Progenitor cell of endocrine pancreas (in vitro differentiated cells): Measurements from ENCODE around the gene PGR. TPM values are rescaled to one million over a fixed set of nuclear protein-coding genes. Genes with fewer than 3 reads are reported as not detected.

Source experiments
- DNase-seq: peaks from one replicate; pipeline ENCODE4 v3.0.0; 2021; ENCODE audit warnings: low spot score; ENCODE audit not compliant: unreplicated experiment
- H3K27ac Mint-ChIP-seq: 2 replicates; pipeline ENCODE4 v1.8.0; 2021; ENCODE audit warnings: mild to moderate bottlenecking, moderate library complexity, mixed read lengths
- H3K27me3 Mint-ChIP-seq: 2 replicates; pipeline ENCODE4 v1.8.0; 2021; ENCODE audit warnings: mixed read lengths
- H3K36me3 Mint-ChIP-seq: 2 replicates; pipeline ENCODE4 v1.8.0; 2022; ENCODE audit warnings: mixed read lengths; ENCODE audit not compliant: insufficient read depth
- H3K4me1 Mint-ChIP-seq: 2 replicates; pipeline ENCODE4 v1.8.0; 2021; ENCODE audit warnings: low read depth, mixed read lengths
- H3K4me3 Mint-ChIP-seq: 2 replicates; pipeline ENCODE4 v1.8.0; 2021; ENCODE audit warnings: low read depth, mild to moderate bottlenecking, moderate library complexity, mixed read lengths
- H3K9me3 Mint-ChIP-seq: 2 replicates; pipeline ENCODE4 v1.8.0; 2021; ENCODE audit warnings: low read depth, mixed read lengths
- total RNA-seq: library from RNA; stranded (reverse); gene quantifications from 2 replicates; pipeline ENCODE4 v1.2.1, GENCODE V29; 2021
- TF ChIP-seq, protein P1 (sequence below): fragments of 200-600 bp; sonication (generic); IDR thresholded peaks from one replicate; pipeline ENCODE4 v1.5.0; 2021; ENCODE audit warnings: antibody characterized with exemption, mild to moderate bottlenecking; ENCODE audit not compliant: unreplicated experiment

Gene PGR
- total RNA-seq, 1 donor from 2014 or later = not detected

DNA sequence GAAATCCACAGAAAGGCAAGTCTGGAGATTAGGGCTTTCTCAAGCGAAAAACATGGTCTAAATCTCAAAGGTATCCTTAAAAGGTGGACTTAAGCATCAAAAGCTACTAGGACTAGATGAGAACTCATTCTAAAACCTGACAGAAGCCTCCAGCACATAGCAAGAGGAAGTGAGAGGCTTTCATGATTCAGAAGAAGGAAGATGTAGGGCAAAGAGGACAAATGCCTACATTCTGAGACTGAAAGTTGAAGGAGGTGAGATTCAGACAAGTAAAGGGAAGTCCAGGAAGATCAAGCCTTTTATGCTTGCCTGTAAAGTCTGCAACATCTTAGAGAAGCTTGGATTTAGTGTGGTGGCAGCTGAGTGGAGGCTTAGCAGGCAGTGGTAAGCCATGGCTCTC, 98.9 kb downstream of the PGR start:
- DNase-seq = no peak
- Mint-ChIP-seq H3K4me3 (no peak overlapping the region), H3K4me1 (peaks cover 4% of the 10 kb centered on the region), H3K27me3 (no peaks in the 10 kb centered on the region), H3K27ac (no peak overlapping the region), H3K36me3 (no peaks in the 10 kb centered on the region), H3K9me3 (no peaks in the 10 kb centered on the region)
- TF ChIP-seq, protein P1, sequence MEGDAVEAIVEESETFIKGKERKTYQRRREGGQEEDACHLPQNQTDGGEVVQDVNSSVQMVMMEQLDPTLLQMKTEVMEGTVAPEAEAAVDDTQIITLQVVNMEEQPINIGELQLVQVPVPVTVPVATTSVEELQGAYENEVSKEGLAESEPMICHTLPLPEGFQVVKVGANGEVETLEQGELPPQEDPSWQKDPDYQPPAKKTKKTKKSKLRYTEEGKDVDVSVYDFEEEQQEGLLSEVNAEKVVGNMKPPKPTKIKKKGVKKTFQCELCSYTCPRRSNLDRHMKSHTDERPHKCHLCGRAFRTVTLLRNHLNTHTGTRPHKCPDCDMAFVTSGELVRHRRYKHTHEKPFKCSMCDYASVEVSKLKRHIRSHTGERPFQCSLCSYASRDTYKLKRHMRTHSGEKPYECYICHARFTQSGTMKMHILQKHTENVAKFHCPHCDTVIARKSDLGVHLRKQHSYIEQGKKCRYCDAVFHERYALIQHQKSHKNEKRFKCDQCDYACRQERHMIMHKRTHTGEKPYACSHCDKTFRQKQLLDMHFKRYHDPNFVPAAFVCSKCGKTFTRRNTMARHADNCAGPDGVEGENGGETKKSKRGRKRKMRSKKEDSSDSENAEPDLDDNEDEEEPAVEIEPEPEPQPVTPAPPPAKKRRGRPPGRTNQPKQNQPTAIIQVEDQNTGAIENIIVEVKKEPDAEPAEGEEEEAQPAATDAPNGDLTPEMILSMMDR = no peak

- Mint-ChIP-seq H3K9me3 (no peaks in the 10 kb centered on the region), H3K4me3 (no peak overlapping the region), H3K27me3 (no peaks in the 10 kb centered on the region), H3K27ac (no peak overlapping the region), H3K4me1 (peaks cover 4% of the 10 kb centered on the region), H3K36me3 (no peaks in the 10 kb centered on the region)
- no peak for DNase-seq
- TF ChIP-seq, protein P1 = no peak
Observed at GRCh38 chr11:101030015-101030414, 99.6 kb downstream of the PGR start.

DNA sequence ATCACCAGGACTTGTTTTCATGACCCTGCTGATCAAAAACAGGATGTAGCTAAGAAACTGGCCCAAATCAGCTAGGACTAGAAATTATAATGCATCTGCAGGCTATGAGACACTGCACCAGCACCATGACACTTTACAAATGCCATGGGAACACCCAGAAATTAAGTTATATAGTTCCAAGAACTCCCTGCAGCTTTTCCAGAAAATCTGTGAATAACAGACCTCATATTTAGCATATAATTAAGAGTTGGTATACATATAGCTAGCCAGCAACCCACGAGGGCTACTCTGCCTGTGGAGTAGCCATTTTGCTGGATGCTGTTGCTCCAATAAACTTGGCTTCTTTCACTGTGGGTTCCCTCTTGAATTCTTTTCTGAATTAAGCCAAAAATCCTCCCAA, 101.0 kb downstream of the PGR start:
- Mint-ChIP-seq H3K4me1 (no peaks in the 10 kb centered on the region), H3K27ac (no peak overlapping the region), H3K27me3 (no peaks in the 10 kb centered on the region), H3K36me3 (no peaks in the 10 kb centered on the region), H3K4me3 (no peak overlapping the region), H3K9me3 (no peaks in the 10 kb centered on the region)
- no peak for DNase-seq
- TF ChIP-seq, protein P1 = no peak

DNA sequence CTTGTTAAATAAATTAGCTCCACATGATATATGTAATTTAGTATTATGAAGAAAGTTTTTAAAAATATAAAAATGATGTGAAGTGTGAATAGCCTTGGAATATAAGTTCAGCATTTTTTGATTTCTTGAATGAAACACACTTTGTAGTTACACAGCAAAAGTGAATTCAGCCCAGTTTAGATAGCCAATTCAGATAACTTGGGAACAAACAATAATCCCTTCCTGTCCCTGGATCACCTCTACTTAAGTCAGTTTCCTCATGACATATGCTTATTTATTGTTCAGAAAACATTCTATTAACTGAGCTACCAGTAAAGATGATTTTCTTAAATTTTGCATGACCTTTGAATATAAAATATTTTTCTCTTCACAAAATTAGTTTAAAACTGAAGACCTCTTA, 107.4 kb downstream of the PGR start:
- no peak overlapping the region for H3K4me3 Mint-ChIP-seq
- TF ChIP-seq, protein P1 = no peak
- H3K27me3 Mint-ChIP-seq = no peaks in the 10 kb centered on the region

DNA sequence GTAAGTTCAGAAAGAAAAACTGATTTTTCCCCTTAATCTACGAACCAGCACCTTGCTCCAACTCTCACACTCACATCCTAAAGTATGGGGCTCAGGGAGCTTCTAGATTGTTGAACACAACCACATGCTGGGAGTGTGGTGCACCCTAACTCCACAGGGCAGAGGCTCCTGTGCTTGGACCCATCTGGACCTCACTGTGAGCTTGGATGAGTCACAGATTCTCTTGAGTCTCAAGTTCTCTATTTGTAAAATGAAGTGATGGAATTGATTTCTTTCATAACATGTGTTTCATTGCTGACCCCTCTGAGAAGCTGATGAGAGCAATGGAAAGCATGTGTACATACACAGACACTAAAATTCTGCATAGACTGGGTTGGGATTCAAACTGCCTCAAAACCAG, 109.7 kb downstream of the PGR start:
- TF ChIP-seq, protein P1 = no peak
- Mint-ChIP-seq H3K27ac (no peak overlapping the region), H3K27me3 (peaks cover 4% of the 10 kb centered on the region), H3K4me1 (peaks cover 6% of the 10 kb centered on the region), H3K9me3 (no peaks in the 10 kb centered on the region), H3K36me3 (no peaks in the 10 kb centered on the region), H3K4me3 (no peak overlapping the region)
- DNase-seq = no peak

More for the DNA sequence above, 107.4 kb downstream of the PGR start:
- Mint-ChIP-seq H3K27ac (no peak overlapping the region), H3K9me3 (no peaks in the 10 kb centered on the region), H3K36me3 (no peaks in the 10 kb centered on the region), H3K4me1 (no peaks in the 10 kb centered on the region)
- DNase-seq = no peak
